ENCODE data around the gene TNRC6C. TPM values are rescaled to one million over a fixed set of nuclear protein-coding genes. Genes with fewer than 3 reads are reported as not detected.

TNRC6C gene
- total and polyA plus RNA-seq, 2 of the 13 experiments (the other 11 are each of a cell fraction or from before 2014, with no cell fraction given), result 0.66 to 4.9 TPM

DNA sequence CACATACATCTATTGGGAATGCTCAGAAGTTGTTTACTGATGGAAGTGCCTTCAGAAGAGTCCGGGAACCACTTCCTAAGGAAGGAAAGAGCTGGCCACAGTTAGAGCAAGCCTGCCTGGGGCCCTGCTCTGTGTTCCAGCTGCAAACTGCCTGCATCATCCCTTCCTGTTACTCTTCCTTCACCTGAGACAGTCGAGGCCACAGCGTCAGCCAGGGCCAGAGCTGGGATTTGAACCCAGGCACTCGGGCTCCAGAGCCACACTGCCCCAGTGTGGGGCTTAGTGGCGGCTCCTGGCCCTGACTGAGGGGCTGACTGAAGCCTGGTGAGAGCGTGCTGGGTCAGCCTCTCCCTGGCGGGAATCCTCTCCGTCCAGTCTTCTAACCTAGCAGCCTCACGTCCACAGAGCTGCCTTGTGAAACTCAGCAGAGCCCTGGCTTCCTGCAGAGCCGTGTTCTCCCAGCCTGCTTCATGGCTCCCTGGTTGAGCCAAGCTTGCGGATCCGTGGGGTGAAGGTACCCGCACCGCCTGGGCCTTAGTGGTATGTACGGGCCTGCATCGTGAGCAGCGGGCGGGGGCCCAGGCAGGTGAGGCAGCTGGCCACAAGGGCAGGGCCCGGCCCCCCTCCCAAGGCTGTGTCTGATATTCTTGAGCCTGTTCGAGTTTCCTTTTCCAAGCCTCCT, 183.1 kb downstream of the TNRC6C start (continued):
- no peak for TF ChIP-seq MAF1 (CRISPR knock-in tag; IDR thresholded peaks at IDR 0.05; ENCODE audit: borderline replicate concordance)
- TF ChIP-seq, protein P1, sequence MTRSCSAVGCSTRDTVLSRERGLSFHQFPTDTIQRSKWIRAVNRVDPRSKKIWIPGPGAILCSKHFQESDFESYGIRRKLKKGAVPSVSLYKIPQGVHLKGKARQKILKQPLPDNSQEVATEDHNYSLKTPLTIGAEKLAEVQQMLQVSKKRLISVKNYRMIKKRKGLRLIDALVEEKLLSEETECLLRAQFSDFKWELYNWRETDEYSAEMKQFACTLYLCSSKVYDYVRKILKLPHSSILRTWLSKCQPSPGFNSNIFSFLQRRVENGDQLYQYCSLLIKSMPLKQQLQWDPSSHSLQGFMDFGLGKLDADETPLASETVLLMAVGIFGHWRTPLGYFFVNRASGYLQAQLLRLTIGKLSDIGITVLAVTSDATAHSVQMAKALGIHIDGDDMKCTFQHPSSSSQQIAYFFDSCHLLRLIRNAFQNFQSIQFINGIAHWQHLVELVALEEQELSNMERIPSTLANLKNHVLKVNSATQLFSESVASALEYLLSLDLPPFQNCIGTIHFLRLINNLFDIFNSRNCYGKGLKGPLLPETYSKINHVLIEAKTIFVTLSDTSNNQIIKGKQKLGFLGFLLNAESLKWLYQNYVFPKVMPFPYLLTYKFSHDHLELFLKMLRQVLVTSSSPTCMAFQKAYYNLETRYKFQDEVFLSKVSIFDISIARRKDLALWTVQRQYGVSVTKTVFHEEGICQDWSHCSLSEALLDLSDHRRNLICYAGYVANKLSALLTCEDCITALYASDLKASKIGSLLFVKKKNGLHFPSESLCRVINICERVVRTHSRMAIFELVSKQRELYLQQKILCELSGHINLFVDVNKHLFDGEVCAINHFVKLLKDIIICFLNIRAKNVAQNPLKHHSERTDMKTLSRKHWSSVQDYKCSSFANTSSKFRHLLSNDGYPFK (CRISPR knock-in tag; IDR thresholded peaks at IDR 0.05; ENCODE audit: borderline replicate concordance), result peak; percentile 16; the same call in 1 of the 2 replicates
- TF ChIP-seq ZNF614 (CRISPR knock-in tag; IDR thresholded peaks at IDR 0.05; ENCODE audit: borderline replicate concordance), result no peak
- TF ChIP-seq NKX3-1 (CRISPR knock-in tag; IDR thresholded peaks at IDR 0.05), result no peak
- TF ChIP-seq ZNF343 (CRISPR knock-in tag; IDR thresholded peaks at IDR 0.05), result 0 out of 2 replicates have a peak, but pooled peaks have one; percentile 65
- no peak for TF ChIP-seq ZFP82 (CRISPR knock-in tag; IDR thresholded peaks at IDR 0.05; ENCODE audit: borderline replicate concordance)
- no peak for TF ChIP-seq ZNF253 (CRISPR knock-in tag; IDR thresholded peaks at IDR 0.05; ENCODE audit: borderline replicate concordance)
- no peak for TF ChIP-seq RELA (CRISPR knock-in tag; IDR thresholded peaks at IDR 0.05)
- TF ChIP-seq, protein P2, sequence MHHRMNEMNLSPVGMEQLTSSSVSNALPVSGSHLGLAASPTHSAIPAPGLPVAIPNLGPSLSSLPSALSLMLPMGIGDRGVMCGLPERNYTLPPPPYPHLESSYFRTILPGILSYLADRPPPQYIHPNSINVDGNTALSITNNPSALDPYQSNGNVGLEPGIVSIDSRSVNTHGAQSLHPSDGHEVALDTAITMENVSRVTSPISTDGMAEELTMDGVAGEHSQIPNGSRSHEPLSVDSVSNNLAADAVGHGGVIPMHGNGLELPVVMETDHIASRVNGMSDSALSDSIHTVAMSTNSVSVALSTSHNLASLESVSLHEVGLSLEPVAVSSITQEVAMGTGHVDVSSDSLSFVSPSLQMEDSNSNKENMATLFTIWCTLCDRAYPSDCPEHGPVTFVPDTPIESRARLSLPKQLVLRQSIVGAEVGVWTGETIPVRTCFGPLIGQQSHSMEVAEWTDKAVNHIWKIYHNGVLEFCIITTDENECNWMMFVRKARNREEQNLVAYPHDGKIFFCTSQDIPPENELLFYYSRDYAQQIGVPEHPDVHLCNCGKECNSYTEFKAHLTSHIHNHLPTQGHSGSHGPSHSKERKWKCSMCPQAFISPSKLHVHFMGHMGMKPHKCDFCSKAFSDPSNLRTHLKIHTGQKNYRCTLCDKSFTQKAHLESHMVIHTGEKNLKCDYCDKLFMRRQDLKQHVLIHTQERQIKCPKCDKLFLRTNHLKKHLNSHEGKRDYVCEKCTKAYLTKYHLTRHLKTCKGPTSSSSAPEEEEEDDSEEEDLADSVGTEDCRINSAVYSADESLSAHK (CRISPR knock-in tag; IDR thresholded peaks at IDR 0.05; ENCODE audit: borderline replicate concordance), result no peak
- TF ChIP-seq, protein P3, sequence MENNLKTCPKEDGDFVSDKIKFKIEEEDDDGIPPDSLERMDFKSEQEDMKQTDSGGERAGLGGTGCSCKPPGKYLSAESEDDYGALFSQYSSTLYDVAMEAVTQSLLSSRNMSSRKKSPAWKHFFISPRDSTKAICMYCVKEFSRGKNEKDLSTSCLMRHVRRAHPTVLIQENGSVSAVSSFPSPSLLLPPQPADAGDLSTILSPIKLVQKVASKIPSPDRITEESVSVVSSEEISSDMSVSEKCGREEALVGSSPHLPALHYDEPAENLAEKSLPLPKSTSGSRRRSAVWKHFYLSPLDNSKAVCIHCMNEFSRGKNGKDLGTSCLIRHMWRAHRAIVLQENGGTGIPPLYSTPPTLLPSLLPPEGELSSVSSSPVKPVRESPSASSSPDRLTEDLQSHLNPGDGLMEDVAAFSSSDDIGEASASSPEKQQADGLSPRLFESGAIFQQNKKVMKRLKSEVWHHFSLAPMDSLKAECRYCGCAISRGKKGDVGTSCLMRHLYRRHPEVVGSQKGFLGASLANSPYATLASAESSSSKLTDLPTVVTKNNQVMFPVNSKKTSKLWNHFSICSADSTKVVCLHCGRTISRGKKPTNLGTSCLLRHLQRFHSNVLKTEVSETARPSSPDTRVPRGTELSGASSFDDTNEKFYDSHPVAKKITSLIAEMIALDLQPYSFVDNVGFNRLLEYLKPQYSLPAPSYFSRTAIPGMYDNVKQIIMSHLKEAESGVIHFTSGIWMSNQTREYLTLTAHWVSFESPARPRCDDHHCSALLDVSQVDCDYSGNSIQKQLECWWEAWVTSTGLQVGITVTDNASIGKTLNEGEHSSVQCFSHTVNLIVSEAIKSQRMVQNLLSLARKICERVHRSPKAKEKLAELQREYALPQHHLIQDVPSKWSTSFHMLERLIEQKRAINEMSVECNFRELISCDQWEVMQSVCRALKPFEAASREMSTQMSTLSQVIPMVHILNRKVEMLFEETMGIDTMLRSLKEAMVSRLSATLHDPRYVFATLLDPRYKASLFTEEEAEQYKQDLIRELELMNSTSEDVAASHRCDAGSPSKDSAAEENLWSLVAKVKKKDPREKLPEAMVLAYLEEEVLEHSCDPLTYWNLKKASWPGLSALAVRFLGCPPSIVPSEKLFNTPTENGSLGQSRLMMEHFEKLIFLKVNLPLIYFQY (CRISPR knock-in tag; IDR thresholded peaks at IDR 0.05; ENCODE audit: borderline replicate concordance), result no peak
- TF ChIP-seq ZNF225 (CRISPR knock-in tag; IDR thresholded peaks at IDR 0.05), result peak; percentile 49; the same call in 1 of the 2 replicates
- TF ChIP-seq, protein P4, sequence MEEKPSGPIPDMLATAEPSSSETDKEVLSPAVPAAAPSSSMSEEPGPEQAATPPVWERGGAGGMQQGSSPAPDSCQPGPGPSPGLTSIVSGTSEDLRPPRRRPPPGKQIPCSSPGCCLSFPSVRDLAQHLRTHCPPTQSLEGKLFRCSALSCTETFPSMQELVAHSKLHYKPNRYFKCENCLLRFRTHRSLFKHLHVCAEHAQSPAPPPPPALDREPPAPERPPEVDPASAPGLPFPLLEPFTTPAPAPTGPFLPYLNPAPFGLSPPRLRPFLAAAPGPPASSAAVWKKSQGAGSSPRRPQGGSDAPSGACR (CRISPR knock-in tag; IDR thresholded peaks at IDR 0.05), result no peak
- TF ChIP-seq POLR2AphosphoS5 (IDR thresholded peaks at IDR 0.05; ENCODE audit: low read depth, low read length), result no peak
- peak; percentile 7 for TF ChIP-seq TEAD3 (CRISPR knock-in tag; optimal IDR thresholded peaks at IDR 0.05; ENCODE audit: borderline replicate concordance)
- TF ChIP-seq ZSCAN22 (CRISPR knock-in tag; IDR thresholded peaks at IDR 0.05), result no peak
- no peak for TF ChIP-seq ZSCAN21 (CRISPR knock-in tag; IDR thresholded peaks at IDR 0.05; ENCODE audit: borderline replicate concordance)
- no peak for TF ChIP-seq NFIC (IDR thresholded peaks at IDR 0.05; ENCODE audit: low read length)
- TF ChIP-seq PHF8 (CRISPR knock-in tag; IDR thresholded peaks at IDR 0.05), result no peak
- TF ChIP-seq TEAD2 (CRISPR knock-in tag; IDR thresholded peaks at IDR 0.05), result no peak
- TF ChIP-seq ZNF839 (CRISPR knock-in tag; IDR thresholded peaks at IDR 0.05; ENCODE audit: borderline replicate concordance), result no peak
